Measurements from ENCODE around the gene ARF3. TPM values are rescaled to one million over a fixed set of nuclear protein-coding genes. Genes with fewer than 3 reads are reported as not detected.

ARF3 gene
- total and polyA plus RNA-seq, 8 donors: 29.5 to 96.0 (median 52.4) TPM

DNA sequence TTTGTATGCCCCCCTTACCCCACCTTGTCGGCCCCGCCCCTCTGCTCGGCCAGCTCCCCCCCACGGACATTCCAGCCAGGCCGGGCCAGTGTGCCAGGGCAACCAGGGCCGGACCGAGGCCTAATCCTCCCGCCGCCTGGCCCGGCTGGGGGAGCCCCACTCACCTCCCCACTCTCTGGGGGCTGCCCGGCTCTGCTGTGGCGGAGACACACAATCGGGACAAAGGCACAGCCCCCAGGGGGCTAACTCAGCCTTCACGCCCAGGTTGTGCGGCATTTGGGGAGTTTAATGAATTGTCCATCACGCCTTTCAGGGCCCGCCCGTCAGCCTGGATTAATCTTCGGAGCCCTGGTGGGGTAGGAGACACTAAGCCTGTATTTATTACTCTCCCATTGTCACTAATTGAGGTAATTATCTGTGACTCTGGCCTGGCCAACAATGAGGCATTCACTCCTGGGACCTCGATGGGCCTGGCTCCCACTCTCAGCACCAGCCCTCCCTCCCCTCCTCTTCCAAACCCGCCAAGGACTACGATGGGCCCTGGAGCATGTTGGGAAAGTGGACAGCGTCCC, 29.5 kb upstream of the ARF3 start:
- TF ChIP-seq, protein P1, sequence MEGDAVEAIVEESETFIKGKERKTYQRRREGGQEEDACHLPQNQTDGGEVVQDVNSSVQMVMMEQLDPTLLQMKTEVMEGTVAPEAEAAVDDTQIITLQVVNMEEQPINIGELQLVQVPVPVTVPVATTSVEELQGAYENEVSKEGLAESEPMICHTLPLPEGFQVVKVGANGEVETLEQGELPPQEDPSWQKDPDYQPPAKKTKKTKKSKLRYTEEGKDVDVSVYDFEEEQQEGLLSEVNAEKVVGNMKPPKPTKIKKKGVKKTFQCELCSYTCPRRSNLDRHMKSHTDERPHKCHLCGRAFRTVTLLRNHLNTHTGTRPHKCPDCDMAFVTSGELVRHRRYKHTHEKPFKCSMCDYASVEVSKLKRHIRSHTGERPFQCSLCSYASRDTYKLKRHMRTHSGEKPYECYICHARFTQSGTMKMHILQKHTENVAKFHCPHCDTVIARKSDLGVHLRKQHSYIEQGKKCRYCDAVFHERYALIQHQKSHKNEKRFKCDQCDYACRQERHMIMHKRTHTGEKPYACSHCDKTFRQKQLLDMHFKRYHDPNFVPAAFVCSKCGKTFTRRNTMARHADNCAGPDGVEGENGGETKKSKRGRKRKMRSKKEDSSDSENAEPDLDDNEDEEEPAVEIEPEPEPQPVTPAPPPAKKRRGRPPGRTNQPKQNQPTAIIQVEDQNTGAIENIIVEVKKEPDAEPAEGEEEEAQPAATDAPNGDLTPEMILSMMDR (IDR thresholded peaks at IDR 0.05): no peak
- intact Hi-C loops (cut with DNase I): no loop called here
- no peaks in the 10 kb centered on the region for H3K4me1 ChIP-seq
- H3K27ac ChIP-seq: no peak overlapping the region
- no peaks in the 10 kb centered on the region for H3K9me3 ChIP-seq
- H3K36me3 ChIP-seq: no peaks in the 10 kb centered on the region
- DNase-seq (peak in 1 of 6 donors; percentile 45), ATAC-seq (no peak), FAIRE-seq (no peak)
- peaks cover 0 to 2% (median 0%) of the 10 kb centered on the region in 4 donors for H3K27me3 ChIP-seq
- H3K4me3 ChIP-seq: no peak overlapping the region
- WGBS, 2 donors: 59 to 69% methylated on average over 23 of the region's 23 CpGs

DNA sequence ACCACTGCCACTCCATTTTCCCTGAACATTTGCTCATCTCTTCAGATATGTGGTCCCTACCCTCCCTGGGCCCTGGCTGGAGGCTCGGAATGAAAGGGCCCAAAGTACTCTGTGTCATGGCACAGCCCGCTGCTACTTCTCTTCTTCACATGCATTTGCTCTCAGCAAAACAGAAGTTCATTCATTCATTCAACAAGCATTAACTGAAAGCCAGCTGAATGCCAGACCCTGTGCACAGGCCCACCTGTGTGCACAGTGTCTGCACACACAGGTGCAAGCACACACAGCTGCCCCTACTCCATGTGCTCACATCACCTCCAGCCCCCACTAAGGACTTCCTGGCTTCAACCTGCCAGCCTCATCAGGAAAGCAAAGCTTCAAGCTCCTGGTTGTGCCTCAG, 28.6 kb upstream of the ARF3 start:
- H3K27me3 ChIP-seq: peaks cover 0 to 10% (median 3%) of the 10 kb centered on the region in 4 donors
- no peak overlapping the region for H3K27ac ChIP-seq
- DNase-seq (no peak), FAIRE-seq (no peak), ATAC-seq (no peak)
- 86 to 89% methylated on average over 2 of the region's 2 CpGs for WGBS, 2 donors
- intact Hi-C loops (cut with DNase I): no loop called here
- H3K4me1 ChIP-seq: peaks cover 0 to 3% (median 0%) of the 10 kb centered on the region in 3 donors
- no peak overlapping the region for H3K4me3 ChIP-seq
- TF ChIP-seq, protein P1 (IDR thresholded peaks at IDR 0.05): no peak
- no peaks in the 10 kb centered on the region for H3K9me3 ChIP-seq
- no peaks in the 10 kb centered on the region for H3K36me3 ChIP-seq

DNA sequence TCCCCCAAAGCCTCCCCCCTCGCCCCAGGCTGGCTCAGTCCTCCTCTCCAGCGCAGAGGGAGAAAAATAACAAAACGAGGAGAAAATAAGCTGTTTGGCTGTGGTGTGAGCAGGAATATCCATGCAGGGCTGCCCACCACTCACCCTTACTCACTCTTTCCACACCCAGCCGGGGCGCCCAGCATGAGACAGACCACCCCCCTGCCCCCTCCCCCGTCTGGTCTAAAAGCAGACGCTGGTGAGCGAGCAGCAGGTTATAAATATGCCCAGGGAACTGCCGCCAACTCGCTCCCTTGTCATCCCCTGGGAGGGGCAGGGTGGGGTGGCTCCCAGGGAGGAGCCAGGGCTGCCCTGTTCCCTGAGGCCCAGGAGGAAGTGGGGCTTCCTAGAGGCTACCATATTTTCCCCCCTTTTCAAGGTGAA, 28.2 kb upstream of the ARF3 start:
- TF ChIP-seq, protein P1 (IDR thresholded peaks at IDR 0.05): no peak
- Histone ChIP-seq H3K4me1 (peaks cover under 1 to 7% (median 3%) of the 10 kb centered on the region in 3 donors), H3K27me3 (peaks cover 0 to 11% (median 3%) of the 10 kb centered on the region in 4 donors), H3K36me3 (no peaks in the 10 kb centered on the region), H3K27ac (no peak overlapping the region), H3K4me3 (no peak overlapping the region), H3K9me3 (no peaks in the 10 kb centered on the region)
- DNase-seq: no peak
- WGBS, 2 donors: 56 to 66% methylated on average over 10 of the region's 10 CpGs
- no peak for FAIRE-seq
- ATAC-seq: no peak
- intact Hi-C loops (cut with DNase I): no loop called here

DNA sequence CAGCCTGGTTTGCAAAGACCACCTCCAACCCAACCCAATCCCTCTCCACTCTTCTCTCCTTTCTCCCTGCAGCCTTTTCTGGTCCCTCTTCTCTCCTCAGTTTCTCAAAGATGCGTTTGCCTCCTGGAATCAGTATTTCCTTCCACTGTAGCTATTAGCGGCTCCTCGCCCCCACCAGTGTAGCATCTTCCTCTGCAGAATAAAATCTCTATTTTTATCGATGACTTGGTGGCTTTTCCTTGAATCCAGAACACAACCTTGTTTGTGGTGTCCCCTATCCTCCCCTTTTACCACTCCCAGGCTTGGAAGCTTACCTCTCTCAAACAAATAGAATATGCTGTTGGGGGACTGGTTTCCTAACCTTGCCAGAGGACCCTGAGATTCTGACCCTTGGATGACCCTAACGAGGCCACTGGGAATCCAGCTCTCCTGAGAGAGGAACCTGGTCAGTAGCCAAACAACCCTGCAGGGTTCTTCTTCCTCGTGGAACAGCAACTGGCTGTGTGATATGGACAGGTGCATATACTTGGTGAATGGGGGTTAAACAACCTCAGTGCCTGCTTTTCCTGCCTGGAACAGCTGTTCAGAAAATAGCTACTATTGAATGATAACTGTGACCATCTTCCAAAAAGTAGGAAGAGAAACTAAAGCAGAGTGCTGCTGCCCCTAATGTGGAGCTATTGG, 25.3 kb upstream of the ARF3 start:
- no peak for FAIRE-seq
- Histone ChIP-seq H3K4me1 (peaks cover 12 to 25% (median 24%) of the 10 kb centered on the region in 3 donors), H3K27ac (no peak overlapping the region), H3K9me3 (no peaks in the 10 kb centered on the region), H3K27me3 (peaks cover 0 to 21% (median 3%) of the 10 kb centered on the region in 4 donors), H3K36me3 (no peaks in the 10 kb centered on the region), H3K4me3 (no peak overlapping the region)
- ATAC-seq: no peak
- DNase-seq: no peak
- intact Hi-C loops (cut with DNase I): no loop called here
- TF ChIP-seq, protein P1 (IDR thresholded peaks at IDR 0.05): no peak
- 51 to 72% methylated on average over 6 of the region's 6 CpGs for WGBS, 2 donors

DNA sequence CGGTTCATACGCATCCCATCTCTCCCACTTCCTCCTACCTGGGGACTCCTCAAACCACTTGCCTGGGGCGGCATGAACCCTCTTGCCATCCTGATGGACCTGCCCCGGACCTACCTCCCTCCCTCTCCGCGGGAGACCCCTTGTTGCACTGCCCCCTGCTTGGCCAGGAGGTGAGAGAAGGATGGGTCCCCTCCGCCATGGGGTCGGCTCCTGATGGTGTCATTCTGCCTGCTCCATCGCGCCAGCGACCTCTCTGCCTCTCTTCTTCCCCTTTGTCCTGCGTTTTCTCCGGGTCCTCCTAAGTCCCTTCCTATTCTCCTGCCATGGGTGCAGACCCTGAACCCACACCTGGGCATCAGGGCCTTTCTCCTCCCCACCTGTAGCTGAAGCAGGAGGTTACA, 24.5 kb upstream of the ARF3 start:
- peak in 1 of 6 donors; percentile 52 for DNase-seq
- no peak overlapping the region for H3K4me3 ChIP-seq
- peaks cover 0 to 27% (median 3%) of the 10 kb centered on the region in 4 donors for H3K27me3 ChIP-seq

More for the DNA sequence above, 24.5 kb upstream of the ARF3 start:
- Histone ChIP-seq H3K9me3 (no peaks in the 10 kb centered on the region), H3K36me3 (no peaks in the 10 kb centered on the region), H3K4me1 (peaks cover 12 to 25% (median 24%) of the 10 kb centered on the region in 3 donors), H3K27ac (no peak overlapping the region)
- no peak for ATAC-seq
- WGBS, 2 donors: 20 to 29% methylated on average over 13 of the region's 13 CpGs
- no peak for FAIRE-seq
- intact Hi-C loops (cut with DNase I): no loop called here
- TF ChIP-seq, protein P1 (IDR thresholded peaks at IDR 0.05): no peak
